GM12878 (cell line): ENCODE results near the gene HES7. TPM values are rescaled to one million over a fixed set of nuclear protein-coding genes. Genes with fewer than 3 reads are reported as not detected.

Experiments
- ATAC-seq: fragments of 200-7000 bp; cut with Tn5 transposase; 3 replicates; pipeline ENCODE4 v1.9.1; 2020; ENCODE audit warnings: mild to moderate bottlenecking, moderate library complexity
- BruUV-seq: library from RNA; stranded (reverse); fragments of 400-500 nt; replicated peaks from 2 replicates; lab custom pipeline; 2021; lab: Mats Ljungman, UMichigan
- CTCF ChIA-PET: fragments of 300-600 bp; sonication (Branson Sonifier 250); formaldehyde crosslinking; extraction: SDS; loops from one replicate; lab custom pipeline; 2021; ENCODE audit warnings: inconsistent platforms; lab: Yijun Ruan, JAX
- POLR2A ChIA-PET: fragments of 350-600 bp; formaldehyde crosslinking; extraction: SDS; loops from one replicate; lab custom pipeline; 2021; ENCODE audit warnings: inconsistent platforms; lab: Charles Lee
- RAD21 ChIA-PET: fragments of 300-600 bp; sonication (Branson Sonifier 250); formaldehyde crosslinking; loops from one replicate; lab custom pipeline; 2023; ENCODE audit warnings: antibody characterized with exemption; ENCODE audit not compliant: unreplicated experiment; lab: Charles Lee
- SMC1A ChIA-PET: fragments of 300-600 bp; sonication (Branson Sonifier 250); formaldehyde crosslinking; loops from one replicate; lab custom pipeline; 2023; ENCODE audit not compliant: unreplicated experiment, uncharacterized antibody; lab: Charles Lee
- DNase-seq: peaks from one replicate; pipeline ENCODE4 v3.0.0-alpha.2; 2011; ENCODE audit warnings: low read depth, low spot score
- FAIRE-seq: peaks from 3 replicates; lab custom pipeline; 2011; peaks lifted over from hg19 to GRCh38; lab: Jason Lieb, UNC
- H2AFZ ChIP-seq: 2 replicates; pipeline ENCODE4 v1.6.0; 2011; ENCODE audit warnings: low read depth, low read length, control low read depth; ENCODE audit not compliant: control insufficient read depth
- H3K27ac ChIP-seq: 2 replicates; pipeline ENCODE4 v1.5.1; 2011; ENCODE audit warnings: control low read depth; ENCODE audit not compliant: control insufficient read depth, insufficient read depth
- H3K27me3 ChIP-seq, 2 experiments: replicated peaks in 1 of 2; 2 replicates each; pipeline versions ENCODE4 v1.6.0 to v1.6.1; 2011; ENCODE audit warnings: low read length in 1 of 2; ENCODE audit not compliant: control insufficient read depth in 2 of 2, insufficient read depth in 2 of 2
- H3K36me3 ChIP-seq, 2 experiments: 2 replicates each; pipeline ENCODE4 v1.5.1; 2011; ENCODE audit warnings: low read length in 1 of 2; ENCODE audit not compliant: control insufficient read depth in 2 of 2, insufficient read depth in 2 of 2
- H3K4me1 ChIP-seq: 2 replicates; pipeline ENCODE4 v1.6.1; 2011; ENCODE audit warnings: mild to moderate bottlenecking, low read length, moderate library complexity, mixed read lengths; ENCODE audit not compliant: control insufficient read depth, insufficient read depth
- H3K4me2 ChIP-seq: 2 replicates; pipeline ENCODE4 v1.6.0; 2011; ENCODE audit warnings: control low read depth; ENCODE audit not compliant: control insufficient read depth, insufficient read depth
- H3K4me3 ChIP-seq: fragments of 200-600 bp; sonication (generic); 2 replicates; pipeline ENCODE4 v1.5.1; 2016
- H3K79me2 ChIP-seq: 2 replicates; pipeline ENCODE4 v1.6.0; 2011; ENCODE audit warnings: low read length; ENCODE audit not compliant: control insufficient read depth, insufficient read depth
- H3K9ac ChIP-seq: 2 replicates; pipeline ENCODE4 v1.8.0; 2011; ENCODE audit warnings: low read length, control low read depth, mixed read lengths; ENCODE audit not compliant: control insufficient read depth, insufficient read depth
- H3K9me3 ChIP-seq: replicated peaks from 3 replicates; pipeline ENCODE4 v1.5.1; 2011; ENCODE audit warnings: mild to moderate bottlenecking, low read length; ENCODE audit not compliant: control insufficient read depth, insufficient read depth
- H4K20me1 ChIP-seq: 2 replicates; pipeline ENCODE4 v1.6.0; 2011; ENCODE audit not compliant: control insufficient read depth, insufficient read depth
- GATAD2B ChIP-seq: fragments of 450-650 bp; conservative IDR thresholded peaks from 2 replicates; pipeline ENCODE4 v1.6.1; 2017; ENCODE audit warnings: low read depth, mild to moderate bottlenecking, moderate library complexity
- IKZF2 ChIP-seq, 2 experiments: fragments of 450-650 bp; IDR thresholded peaks; 2 replicates each; pipeline ENCODE4 v1.6.1; 2017; ENCODE audit warnings: mild to moderate bottlenecking in 2 of 2, moderate library complexity in 2 of 2
- PAX5 ChIP-seq: IDR thresholded peaks from 2 replicates; pipeline ENCODE4 v1.6.1; 2011; ENCODE audit warnings: low read depth, low read length, borderline replicate concordance
- POLR2AphosphoS2 ChIP-seq: IDR thresholded peaks from 2 replicates; pipeline ENCODE4 v1.6.1; 2011; ENCODE audit warnings: low read depth, mild to moderate bottlenecking, low read length, improper control_type of control experiment, moderate library complexity
- POLR2AphosphoS5 ChIP-seq: IDR thresholded peaks from 2 replicates; pipeline ENCODE4 v1.6.1; 2011; ENCODE audit warnings: mild to moderate bottlenecking, low read length, inconsistent platforms
- SIX5 ChIP-seq: IDR thresholded peaks from 2 replicates; pipeline ENCODE4 v1.6.1; 2011; ENCODE audit warnings: mild to moderate bottlenecking, low read depth, low read length, moderate library complexity; ENCODE audit not compliant: severe bottlenecking
- SMAD1 ChIP-seq: fragments of 450-650 bp; IDR thresholded peaks from 2 replicates; pipeline ENCODE4 v1.6.1; 2018; ENCODE audit warnings: mild to moderate bottlenecking, low read depth; ENCODE audit not compliant: partially characterized antibody
- SUPT20H ChIP-seq: IDR thresholded peaks from 2 replicates; pipeline ENCODE4 v1.6.1; 2011; ENCODE audit warnings: low read depth, mild to moderate bottlenecking, low read length, moderate library complexity, borderline replicate concordance; ENCODE audit not compliant: control insufficient read depth
- WRNIP1 ChIP-seq: IDR thresholded peaks from 2 replicates; pipeline ENCODE4 v1.6.1; 2011; ENCODE audit warnings: low read depth, low read length, improper control_type of control experiment, borderline replicate concordance
- WGBS: methylation state at CpG from one replicate; pipeline ENCODE4 v1.1.6; 2016; ENCODE audit warnings: low lambda C conversion rate; ENCODE audit not compliant: insufficient replicate concordance, insufficient coverage; ENCODE audit errors: missing lambda C conversion rate; 5-methylcytosine and 5-hydroxymethylcytosine counted together
- in situ Hi-C: fragments of 300-500 bp; cut with MboI; formaldehyde crosslinking; loops from 9 replicates; pipeline ENCODE4 v1.14.3; 2018; ENCODE audit warnings: mixed read lengths
- intact Hi-C: fragments of 100-400 bp; cut with micrococcal nuclease; formaldehyde crosslinking; loops from one replicate; pipeline ENCODE4 v1.14.2; 2022; ENCODE audit not compliant: unreplicated experiment
- polyA plus RNA-seq, 11 experiments: library from polyadenylated mRNA; depleted of rRNA in 4 of 11; unstranded in 6 of 11; stranded (reverse) in 5 of 11; fragments of >200 nt; fragmentation: Nextera tagmentation in 4 of 11; fragmentation: Illumina TruSeq in 1 of 11; extraction: Ambion mirVana in 4 of 11; extraction: Trizol in 1 of 11; gene quantifications; 1 replicate in 1 of 11; 2 replicates in 10 of 11; pipeline versions ENCODE4 v1.2.1 to v1.2.3, GENCODE V29; 2011 to 2016; ENCODE audit warnings: inconsistent platforms in 2 of 11, missing spikeins in 2 of 11, low read depth in 1 of 11
- total RNA-seq, 4 experiments: library from RNA; depleted of rRNA in 3 of 4; stranded (reverse); fragments of >200 nt in 3 of 4; fragmentation: Illumina TruSeq in 1 of 4; extraction: Trizol in 1 of 4; gene quantifications; 2 replicates each; pipeline versions ENCODE4 v1.2.1 to v1.2.3, GENCODE V29; 2013 to 2021
- TF ChIP-seq, protein P1 (sequence below): fragments of 450-650 bp; formaldehyde crosslinking; IDR thresholded peaks from 2 replicates; pipeline ENCODE4 v1.4.0; 2020; ENCODE audit warnings: mild to moderate bottlenecking, moderate library complexity

Gene HES7
- total and polyA plus RNA-seq, 10 of the 15 experiments (the other 5 are each of a cell fraction or from before 2014, with no cell fraction given) = 0.07 to 1.3 (median 0.63) TPM; not detected in 4

DNA sequence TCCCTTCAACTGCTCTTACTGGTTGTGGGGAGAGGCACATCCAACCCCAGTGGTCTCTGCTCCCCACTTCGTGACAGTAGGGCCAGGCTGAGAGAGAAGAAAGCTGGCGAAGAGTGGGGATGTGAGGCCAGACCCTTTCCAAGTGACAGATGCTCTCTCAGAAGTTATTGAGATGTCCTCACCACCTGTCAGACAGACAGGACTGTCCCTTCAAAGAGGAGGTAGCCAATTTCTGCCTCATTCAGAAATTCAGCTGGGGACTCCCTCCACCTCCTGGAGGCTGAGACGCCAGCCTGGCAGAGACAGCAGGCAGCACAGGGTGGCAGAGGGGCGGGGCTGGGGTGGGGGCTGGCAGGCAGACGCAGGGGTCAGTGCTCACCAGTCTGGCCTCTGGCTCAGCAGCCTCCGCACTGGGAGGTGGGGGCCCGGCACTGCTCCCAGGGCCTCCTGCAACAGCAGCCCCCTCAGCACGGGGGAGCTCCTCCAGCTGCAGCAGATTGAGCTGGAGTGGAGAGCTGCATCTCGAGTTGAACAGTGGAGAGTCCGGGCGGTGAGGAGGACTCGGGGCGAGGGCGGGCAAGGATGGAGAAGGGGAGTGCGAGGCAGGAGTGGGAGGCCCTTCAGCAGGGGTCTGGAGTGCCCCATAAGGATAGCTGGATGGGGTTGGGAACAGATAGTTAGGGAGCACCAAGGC, 19.1 kb upstream of the HES7 start (continued):
- TF ChIP-seq, protein P1, sequence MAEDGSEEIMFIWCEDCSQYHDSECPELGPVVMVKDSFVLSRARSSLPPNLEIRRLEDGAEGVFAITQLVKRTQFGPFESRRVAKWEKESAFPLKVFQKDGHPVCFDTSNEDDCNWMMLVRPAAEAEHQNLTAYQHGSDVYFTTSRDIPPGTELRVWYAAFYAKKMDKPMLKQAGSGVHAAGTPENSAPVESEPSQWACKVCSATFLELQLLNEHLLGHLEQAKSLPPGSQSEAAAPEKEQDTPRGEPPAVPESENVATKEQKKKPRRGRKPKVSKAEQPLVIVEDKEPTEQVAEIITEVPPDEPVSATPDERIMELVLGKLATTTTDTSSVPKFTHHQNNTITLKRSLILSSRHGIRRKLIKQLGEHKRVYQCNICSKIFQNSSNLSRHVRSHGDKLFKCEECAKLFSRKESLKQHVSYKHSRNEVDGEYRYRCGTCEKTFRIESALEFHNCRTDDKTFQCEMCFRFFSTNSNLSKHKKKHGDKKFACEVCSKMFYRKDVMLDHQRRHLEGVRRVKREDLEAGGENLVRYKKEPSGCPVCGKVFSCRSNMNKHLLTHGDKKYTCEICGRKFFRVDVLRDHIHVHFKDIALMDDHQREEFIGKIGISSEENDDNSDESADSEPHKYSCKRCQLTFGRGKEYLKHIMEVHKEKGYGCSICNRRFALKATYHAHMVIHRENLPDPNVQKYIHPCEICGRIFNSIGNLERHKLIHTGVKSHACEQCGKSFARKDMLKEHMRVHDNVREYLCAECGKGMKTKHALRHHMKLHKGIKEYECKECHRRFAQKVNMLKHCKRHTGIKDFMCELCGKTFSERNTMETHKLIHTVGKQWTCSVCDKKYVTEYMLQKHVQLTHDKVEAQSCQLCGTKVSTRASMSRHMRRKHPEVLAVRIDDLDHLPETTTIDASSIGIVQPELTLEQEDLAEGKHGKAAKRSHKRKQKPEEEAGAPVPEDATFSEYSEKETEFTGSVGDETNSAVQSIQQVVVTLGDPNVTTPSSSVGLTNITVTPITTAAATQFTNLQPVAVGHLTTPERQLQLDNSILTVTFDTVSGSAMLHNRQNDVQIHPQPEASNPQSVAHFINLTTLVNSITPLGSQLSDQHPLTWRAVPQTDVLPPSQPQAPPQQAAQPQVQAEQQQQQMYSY (CRISPR knock-in tag) = no peak

DNA sequence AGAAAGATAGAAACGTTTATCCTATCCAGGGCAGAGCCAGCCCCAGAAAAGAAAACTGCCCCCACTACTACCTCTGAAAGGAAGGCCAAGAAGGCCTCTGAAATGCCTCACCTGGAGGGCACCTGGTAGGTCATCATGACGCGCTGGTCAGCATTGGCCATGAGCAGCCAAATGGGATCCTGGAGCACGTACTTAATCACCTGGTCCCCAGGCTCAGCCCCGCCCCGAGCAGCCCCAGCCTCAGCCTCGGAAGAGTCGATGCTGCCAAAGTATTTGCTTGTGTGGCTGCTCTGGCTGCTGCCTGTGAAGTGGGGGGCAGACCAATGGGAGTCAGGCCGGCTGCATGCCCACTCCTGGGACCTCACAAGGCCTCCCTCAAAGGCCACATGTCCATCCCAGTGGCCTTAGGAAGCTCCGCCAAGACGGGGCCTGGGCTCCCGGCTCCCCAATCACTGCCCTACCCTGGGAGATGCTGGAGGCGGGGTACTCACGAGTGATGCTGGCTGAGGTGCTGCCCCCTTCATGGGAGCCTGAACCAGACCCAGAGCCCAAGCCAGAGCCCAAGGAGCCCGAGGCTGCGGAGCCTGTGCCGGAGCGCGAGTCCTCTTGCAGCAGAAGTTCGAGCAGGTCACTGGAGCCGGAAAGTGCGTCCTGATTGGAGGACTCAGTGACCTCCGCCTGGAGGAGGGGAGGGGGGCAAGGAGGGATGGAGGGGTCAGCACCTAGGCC, 18.4 kb upstream of the HES7 start:
- no peak for ATAC-seq
- no peak overlapping the region for H2AFZ ChIP-seq
- H3K4me1 ChIP-seq = peaks cover 7% of the 10 kb centered on the region
- H3K4me2 ChIP-seq = no peak overlapping the region
- no peak overlapping the region for H3K27ac ChIP-seq
- H3K36me3 ChIP-seq = peaks cover 3 to 22% of the 10 kb centered on the region in 2 experiments
- intact Hi-C loops (no loop called here), in situ Hi-C loops (no loop called here)
- SMC1A ChIA-PET = interaction anchor here (0.9 to 3.0 kb wide), 2 partner anchors 8 to 38 kb away, joined by 3 to 13 read pairs; no protein-coding TSS in a partner anchor
- no peak overlapping the region for H3K9ac ChIP-seq
- H3K9me3 ChIP-seq = no peaks in the 10 kb centered on the region
- no peak for DNase-seq
- H3K4me3 ChIP-seq = no peak overlapping the region
- CTCF ChIA-PET = interaction anchor here (0.7 to 1.7 kb wide), 3 partner anchors 8 to 121 kb away, joined by 3 to 5 read pairs (median 4); partner anchors contain the start of gene PER1
- WGBS = 92% methylated on average over 22 of the region's 23 CpGs
- H3K79me2 ChIP-seq = no peaks in the 10 kb centered on the region
- TF ChIP-seq POLR2AphosphoS5 = 0 out of 2 replicates have a peak, but pooled peaks have one; percentile 50
- TF ChIP-seq POLR2AphosphoS2 = no peak; the same call in 1 of the 2 replicates
- no peak for TF ChIP-seq GATAD2B
- TF ChIP-seq SIX5 = no peak
- no peak for TF ChIP-seq PAX5
- no peak for TF ChIP-seq SMAD1
- TF ChIP-seq WRNIP1 = no peak
- no peak for TF ChIP-seq SUPT20H
- no peak for TF ChIP-seq IKZF2 (IDR thresholded peaks at IDR 0.05)
- TF ChIP-seq, all 136 proteins: peak for 1
- RAD21 ChIA-PET = no interaction called here
- BruUV-seq = no TSS peak
- Histone ChIP-seq H3K27me3 (no peaks in the 10 kb centered on the region), H4K20me1 (no peaks in the 10 kb centered on the region)
- FAIRE-seq = no peak
- POLR2A ChIA-PET = interaction anchor here (1.6 to 4.7 kb wide), 2 partner anchors 7 to 10 kb away, joined by 6 to 29 read pairs; partner anchors contain the start of gene PER1
